ENCODE results near the gene RGS3.

Gene RGS3

DNA sequence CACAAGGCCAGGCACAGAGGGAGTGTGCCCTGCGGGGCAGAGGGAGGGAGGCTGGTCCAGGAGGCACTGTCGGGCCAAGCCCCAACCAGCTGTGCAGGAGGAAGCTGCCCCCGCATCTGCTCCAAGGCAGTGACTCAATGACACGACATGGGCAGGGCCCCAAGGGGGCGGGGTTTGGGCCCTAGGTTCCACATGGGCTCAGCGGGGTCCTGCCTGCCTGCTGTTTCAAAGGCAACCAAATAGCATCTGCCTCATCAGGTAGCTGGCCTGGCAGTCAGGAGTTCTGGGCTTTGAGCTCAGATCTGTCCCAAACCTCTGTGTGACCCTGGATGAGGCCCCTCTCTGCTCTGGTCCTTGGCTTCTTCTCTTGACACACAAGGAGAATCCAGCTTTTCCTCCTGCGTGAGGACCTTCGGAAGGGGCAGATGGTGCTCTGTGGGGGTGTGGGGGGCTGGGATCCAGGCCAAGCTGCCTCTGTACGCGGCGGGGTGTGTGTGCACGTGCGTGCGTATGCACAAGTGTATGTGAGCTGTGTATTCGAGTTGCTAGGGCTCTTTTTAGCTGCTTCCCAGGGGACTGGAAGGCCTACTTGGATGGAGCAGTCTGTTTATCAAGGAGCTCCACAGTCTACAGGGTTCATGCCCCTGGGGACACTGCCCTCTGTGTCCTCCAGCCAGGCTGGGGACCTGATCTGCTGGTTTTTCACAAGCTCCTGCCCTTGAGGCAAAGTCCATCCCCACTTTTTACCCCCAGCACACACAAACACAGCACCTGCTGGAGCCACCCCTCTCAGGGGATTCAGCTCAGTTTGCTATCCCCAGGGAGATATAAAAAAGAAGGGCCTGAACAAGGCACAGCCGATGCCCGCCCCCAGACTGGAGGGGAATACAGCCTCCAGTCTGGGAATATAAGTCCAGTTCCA, 138.9 kb downstream of the RGS3 start:
- peak; percentile 74 to 90 for DNase-seq

- no peak for DNase-seq
Measured at GRCh38 chr9:113603048-113603375, 139.5 kb downstream of the RGS3 start.

DNA sequence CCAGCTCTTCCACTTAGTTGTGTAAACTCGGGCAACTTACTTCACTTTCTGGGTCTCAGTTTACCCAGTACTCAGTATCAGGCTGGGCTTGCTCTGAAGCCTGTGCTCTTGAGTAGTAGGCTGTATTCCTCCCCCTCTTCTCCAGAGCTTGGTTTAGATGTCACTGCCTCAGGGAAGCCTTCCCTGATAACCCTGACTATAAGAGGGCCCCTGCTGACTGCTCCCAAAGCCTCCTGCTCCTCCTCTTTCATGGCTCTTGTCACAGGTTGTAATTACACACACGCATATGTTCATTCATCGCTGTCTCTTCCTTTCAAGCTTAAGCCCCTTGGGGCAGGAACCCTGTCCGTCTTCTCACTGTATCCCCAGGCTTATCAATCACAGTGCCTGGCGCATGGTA, 140.2 kb downstream of the RGS3 start:
- DNase-seq = no peak

- DNase-seq = no peak
Measured at GRCh38 chr9:113604393-113604792, 140.9 kb downstream of the RGS3 start.

- DNase-seq = no peak
Measured at GRCh38 chr9:113606510-113606909, 143.0 kb downstream of the RGS3 start.

DNA sequence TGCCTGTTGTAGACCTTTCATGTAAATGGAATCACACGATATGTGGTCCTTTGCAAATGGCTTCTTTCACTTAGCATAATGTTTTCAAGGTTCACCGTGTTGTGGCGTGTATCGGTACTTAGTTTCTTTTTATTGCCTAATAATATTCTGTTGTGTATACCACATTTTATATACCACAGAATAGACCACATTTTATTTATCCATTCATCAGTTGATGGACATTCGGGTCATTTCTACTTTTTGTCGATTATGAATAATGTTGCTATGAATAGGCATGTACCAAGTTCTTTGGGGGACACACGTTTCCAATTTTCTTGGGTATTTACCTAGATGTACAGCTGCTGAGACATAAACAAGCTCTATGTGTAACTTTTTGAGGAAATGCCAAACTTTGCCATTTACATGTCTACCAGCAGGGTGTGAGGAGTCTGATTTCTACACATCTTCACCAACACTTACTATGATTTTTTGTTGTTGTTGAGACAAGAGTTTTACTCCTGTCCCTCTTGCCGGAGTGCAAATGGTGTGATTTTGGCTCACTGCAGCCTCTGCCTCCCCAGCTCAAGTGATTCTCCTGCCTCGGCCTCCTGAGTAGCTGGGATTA, 144.7 kb downstream of the RGS3 start:
- no peak for DNase-seq

GRCh38 chr9:113609562-113610318, 146.2 kb downstream of the RGS3 start:
- no peak for DNase-seq

GRCh38 chr9:113611461-113612215, 148.1 kb downstream of the RGS3 start:
- no peak for DNase-seq

DNA sequence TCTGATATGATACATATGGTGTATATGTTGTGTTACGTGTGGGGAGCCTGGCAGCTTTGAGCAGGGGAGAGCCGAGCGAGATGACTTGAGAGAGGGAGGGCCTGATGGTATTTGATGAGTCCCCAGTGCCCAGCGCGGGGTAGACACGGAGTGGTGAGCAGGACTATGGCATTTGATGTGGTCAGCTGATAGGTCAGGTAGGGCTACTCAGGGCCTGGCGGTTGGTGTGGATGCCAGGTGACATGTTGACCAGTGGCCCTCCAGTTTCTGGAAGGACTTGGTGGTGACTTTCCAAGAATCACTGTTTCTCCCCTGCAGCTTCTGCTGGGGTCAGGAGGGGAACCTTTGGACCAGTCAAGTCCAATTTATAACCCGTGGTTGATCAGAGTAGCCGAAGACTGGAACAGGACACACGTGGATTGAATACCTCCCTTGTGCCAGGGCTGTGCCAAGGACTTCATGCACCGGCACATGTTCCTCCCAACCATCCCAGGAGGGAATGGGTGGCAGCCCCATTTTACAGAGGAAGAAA, 148.8 kb downstream of the RGS3 start:
- DNase-seq = no peak

DNA sequence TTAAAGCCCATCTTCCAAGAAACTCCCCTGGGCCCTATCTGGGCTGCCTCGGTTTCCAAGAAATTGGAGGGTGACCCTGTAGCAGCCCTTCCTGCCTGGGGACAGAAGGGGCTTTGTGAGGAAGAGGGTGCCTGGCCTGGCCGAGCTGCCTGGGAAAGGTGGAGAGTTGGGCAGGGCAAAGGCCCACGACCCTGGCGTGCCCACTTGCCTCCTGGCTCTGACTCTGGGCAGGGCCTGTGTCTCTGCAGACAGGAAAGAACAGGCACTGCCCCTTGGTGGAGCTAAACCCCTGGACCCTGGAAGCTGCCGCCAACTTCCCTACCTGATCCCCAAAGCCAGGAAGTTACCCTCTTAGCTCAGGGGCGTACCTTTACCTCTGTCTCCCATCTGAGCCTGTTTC, 149.3 kb downstream of the RGS3 start:
- DNase-seq = no peak

- no peak for DNase-seq
Measured at GRCh38 chr9:113613815-113614413, 150.4 kb downstream of the RGS3 start.

- DNase-seq = peak in 1 of 2 donors; percentile 40
Measured at GRCh38 chr9:113614843-113615648, 151.5 kb downstream of the RGS3 start.

GRCh38 chr9:113616116-113616515, 152.6 kb downstream of the RGS3 start:
- DNase-seq = no peak

- DNase-seq = no peak
Measured at GRCh38 chr9:113616621-113617496, 153.3 kb downstream of the RGS3 start.

DNA sequence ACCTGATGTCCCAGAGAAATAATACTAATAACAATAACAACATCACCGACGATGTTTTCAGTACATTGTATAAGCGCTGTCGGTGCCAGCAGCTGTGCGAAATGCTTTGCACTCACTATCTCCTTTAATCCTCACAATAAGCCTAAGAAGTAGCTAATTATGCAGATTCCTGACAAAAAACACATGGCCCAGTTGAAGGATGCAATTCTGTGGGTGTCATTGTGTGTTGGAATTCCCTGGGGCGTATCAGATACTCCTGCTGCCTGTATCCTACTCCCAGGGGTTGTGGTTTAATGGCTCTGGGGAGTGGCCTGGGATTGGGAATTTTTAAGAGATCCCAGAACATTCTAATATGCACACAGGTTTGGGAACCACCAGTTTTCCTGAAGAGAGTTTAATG, 154.0 kb downstream of the RGS3 start:
- no peak for DNase-seq

DNA sequence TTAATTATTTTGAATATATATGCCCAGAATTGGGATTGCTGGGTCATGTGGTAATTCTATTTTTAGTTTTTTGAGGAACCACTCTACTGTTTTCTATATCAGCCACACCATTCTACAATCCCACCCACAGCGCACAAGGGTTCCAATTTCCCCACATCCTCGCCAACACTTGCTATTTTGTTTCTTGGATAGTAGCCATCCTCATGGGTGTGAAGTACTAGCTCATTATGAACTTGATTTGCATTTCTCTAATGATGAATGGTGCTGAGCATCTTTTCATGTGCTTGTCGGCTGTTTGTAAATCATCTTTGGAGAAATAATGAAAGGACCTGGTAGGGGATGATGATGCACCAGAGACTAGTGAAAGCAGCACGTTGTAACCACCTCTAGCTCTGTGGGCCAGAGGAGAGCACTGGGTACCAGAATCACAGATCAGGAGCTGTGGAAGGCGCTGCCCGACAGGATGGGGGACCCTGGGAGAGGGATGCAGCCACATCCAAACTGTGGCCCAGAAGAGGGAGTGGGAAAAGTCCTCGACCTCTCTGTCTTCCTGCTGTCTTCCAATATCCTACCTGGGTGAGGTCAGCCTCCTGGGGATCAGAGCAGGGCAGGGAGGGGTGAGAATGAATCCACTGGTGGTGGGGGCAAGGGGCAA, 155.4 kb downstream of the RGS3 start:
- no peak for DNase-seq

DNA sequence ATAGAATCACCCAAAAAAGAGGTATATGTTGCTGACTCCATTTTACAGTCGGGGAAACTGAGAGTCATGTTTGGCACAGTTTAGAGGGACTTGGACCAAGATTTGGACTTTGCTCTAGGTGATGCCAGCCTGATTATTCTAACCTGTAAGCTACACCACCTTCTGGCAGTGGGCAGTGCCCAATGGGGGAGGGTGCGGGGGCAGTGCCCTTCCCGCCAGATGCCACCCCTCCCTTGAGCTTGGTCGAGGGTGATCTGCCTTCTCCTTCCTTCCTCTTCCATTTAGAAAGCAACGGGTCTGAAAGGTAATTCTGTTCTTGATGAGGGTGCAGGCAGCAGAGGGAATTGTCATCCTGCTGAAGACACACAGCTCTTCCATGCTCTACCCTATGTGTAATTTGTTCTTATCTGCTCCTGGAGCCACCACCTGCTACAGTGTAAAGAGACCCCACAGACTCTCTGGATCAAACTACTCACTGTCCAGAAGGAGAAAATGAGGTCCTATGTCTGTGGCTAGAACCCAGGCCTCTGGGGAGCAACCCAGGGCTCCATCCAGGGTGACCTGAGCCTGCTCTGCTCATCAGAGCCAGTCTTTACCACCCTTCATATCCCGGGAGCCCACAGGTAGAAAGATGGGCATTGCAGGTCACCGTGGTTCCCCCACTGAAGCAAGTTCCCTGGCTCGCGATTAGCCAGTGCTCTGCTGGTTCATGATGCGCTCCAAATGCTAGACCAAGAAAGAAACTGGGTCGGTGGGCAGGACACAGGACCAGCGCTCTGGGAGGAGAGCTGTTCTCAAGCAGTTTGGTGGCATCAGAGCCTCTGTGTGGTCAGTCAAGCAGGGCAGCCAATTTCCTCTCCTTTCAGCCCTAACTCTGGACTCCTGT, 156.2 kb downstream of the RGS3 start:
- DNase-seq = no peak

- no peak for DNase-seq
Measured at GRCh38 chr9:113620377-113621161, 157.0 kb downstream of the RGS3 start.
